GM12872 (cell line): ENCODE results near the gene SCNN1B.

Source experiments
- TF ChIP-seq, protein P1 (sequence below): IDR thresholded peaks from 3 replicates; pipeline ENCODE4 v1.5.1; 2011; ENCODE audit warnings: low read depth, mild to moderate bottlenecking, low read length, moderate library complexity; ENCODE audit not compliant: insufficient read depth

SCNN1B gene

DNA sequence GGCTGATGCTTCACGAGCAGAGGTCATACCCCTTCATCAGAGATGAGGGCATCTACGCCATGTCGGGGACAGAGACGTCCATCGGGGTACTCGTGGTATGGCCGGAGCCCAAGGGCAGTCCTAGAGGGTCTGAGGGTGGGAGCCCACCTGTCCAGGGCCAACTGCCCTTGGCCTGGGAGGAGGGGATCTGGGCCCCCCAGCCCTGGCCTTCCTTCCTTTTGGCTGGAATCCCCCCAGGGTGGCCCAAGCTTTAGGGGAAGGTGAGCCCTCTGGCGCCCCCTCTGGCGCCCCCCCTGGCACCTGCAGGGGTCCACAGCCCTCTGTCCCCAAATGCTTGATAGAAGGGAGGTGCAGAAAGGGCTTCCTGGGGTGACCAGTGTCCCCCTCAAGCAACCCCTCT, 69.3 kb downstream of the SCNN1B start:
- TF ChIP-seq, protein P1, sequence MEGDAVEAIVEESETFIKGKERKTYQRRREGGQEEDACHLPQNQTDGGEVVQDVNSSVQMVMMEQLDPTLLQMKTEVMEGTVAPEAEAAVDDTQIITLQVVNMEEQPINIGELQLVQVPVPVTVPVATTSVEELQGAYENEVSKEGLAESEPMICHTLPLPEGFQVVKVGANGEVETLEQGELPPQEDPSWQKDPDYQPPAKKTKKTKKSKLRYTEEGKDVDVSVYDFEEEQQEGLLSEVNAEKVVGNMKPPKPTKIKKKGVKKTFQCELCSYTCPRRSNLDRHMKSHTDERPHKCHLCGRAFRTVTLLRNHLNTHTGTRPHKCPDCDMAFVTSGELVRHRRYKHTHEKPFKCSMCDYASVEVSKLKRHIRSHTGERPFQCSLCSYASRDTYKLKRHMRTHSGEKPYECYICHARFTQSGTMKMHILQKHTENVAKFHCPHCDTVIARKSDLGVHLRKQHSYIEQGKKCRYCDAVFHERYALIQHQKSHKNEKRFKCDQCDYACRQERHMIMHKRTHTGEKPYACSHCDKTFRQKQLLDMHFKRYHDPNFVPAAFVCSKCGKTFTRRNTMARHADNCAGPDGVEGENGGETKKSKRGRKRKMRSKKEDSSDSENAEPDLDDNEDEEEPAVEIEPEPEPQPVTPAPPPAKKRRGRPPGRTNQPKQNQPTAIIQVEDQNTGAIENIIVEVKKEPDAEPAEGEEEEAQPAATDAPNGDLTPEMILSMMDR: peak; percentile 39

GRCh38 chr16:23373436-23374219, 71.5 kb downstream of the SCNN1B start:
- TF ChIP-seq, protein P1: no peak

DNA sequence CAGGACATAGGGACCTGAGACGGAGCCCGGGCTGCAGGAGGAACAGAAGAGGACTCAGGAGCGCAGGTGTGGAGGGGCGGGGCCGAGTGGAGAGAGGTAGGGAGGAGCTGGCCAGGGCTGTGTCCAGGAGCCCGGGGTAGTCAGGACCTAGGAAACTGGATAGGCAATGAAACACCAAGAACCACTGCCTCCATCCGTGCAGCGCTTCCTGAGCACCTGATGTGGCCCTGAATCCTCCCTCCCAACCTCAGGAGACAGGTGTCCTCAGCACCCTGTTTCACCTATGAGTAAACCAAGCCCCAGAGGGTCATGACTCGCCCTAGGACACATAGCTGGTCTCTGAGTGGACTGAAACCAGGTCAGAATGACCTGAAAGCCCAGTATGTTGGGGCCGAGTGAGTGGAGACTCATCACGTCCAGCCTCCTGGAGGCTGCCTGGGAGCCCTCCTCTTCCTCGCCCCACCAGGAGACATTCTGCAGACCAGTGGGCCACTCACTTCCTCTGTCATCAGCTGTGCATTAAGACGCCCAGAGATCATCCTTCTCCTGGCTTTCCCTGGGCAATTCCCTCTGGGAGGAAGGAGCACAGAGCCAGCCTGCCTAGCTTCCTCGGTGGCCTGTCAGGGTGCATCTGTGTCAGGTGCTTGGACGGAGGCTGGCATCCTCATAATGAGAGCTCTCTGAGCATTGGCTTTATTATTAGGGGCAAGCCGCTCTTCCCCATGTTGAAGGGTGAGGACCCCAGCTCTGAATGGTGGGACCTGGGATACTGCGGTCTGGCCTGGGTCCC, 72.8 kb downstream of the SCNN1B start:
- TF ChIP-seq, protein P1: no peak

DNA sequence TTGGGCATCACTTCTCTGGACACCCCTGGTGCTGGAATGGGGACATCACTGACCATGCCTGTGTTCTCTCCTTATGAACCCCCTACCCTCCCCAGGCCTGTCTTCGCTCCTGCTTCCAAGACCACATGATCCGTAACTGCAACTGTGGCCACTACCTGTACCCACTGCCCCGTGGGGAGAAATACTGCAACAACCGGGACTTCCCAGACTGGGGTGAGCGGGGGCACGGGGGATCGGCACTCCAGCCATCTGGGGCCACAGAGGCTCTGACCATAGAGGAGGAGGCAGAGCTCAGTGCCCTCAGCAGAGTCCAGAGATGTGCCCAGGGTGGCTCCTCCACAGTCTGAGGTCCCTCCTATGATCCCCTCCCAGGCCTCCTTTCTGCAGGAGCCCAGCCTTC, 73.5 kb downstream of the SCNN1B start:
- TF ChIP-seq, protein P1: no peak

DNA sequence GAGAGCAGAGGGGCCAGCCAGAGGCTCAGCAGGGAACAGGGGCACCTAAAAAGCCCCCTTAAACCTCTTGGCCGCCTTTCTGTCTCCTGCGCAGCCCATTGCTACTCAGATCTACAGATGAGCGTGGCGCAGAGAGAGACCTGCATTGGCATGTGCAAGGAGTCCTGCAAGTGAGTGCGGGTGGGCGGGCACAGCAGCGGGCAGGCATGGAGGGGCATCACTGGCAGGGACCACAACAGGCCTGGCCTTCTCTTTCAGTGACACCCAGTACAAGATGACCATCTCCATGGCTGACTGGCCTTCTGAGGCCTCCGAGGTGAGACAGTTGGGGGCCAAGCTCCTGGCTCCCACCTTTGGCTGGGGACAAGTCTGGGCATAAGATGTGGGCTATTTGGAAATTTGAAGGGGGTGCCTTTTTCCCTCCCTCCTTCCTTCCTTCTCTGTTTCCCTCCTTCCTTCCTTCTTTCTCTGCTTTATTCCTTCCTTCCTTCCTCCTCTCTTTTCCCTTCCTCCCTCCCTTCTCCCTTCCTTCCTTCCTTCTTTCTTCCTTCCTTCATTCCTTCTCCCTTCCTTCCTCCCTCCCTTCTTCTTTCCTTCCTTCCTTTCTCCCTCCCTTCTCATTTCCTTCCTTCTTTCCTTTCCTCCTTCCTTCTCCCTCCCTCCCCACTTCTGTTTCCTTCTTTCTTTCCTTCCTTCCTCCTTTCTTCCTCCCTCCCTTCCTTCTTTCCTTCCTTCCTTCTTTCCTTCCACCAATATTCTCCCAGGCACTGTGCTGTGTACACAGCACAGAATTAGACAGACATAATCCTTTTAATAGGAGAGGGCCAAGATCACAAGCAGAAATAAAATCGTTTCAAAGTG, 75.2 kb downstream of the SCNN1B start:
- TF ChIP-seq, protein P1: no peak

GRCh38 chr16:23378256-23378655, 76.2 kb downstream of the SCNN1B start:
- TF ChIP-seq, protein P1: no peak

GRCh38 chr16:23378921-23379320, 76.8 kb downstream of the SCNN1B start:
- TF ChIP-seq, protein P1: no peak
